PC-3 (cell line): Measurements from ENCODE around the gene RPS21.

Experiments
- CTCF ChIP-seq: fragments of 300-600 bp; sonication (generic); conservative IDR thresholded peaks from 2 replicates; pipeline ENCODE4 v1.5.1; 2017; ENCODE audit warnings: antibody characterized with exemption, low read depth, mild to moderate bottlenecking, low read length
- EZH2 ChIP-seq: fragments of 300-600 bp; sonication (generic); IDR thresholded peaks from one replicate; pipeline ENCODE4 v1.6.1; 2017; ENCODE audit warnings: antibody characterized with exemption, mild to moderate bottlenecking, low read length; ENCODE audit not compliant: unreplicated experiment

GRCh38 chr20:62426699-62427131 lies 39.8 kb downstream of the RPS21 start:
- TF ChIP-seq EZH2 = no peak
- TF ChIP-seq CTCF = no peak
